H1 (cell line): ENCODE results near the gene ARHGAP15. TPM values are rescaled to one million over a fixed set of nuclear protein-coding genes. Genes with fewer than 3 reads are reported as not detected.

Experiments used
- RFX5 ChIP-seq: IDR thresholded peaks from 2 replicates; pipeline ENCODE4 v1.6.1; 2011; ENCODE audit warnings: low read depth, low read length, improper control_type of control experiment, borderline replicate concordance
- SIX5 ChIP-seq: IDR thresholded peaks from 2 replicates; pipeline ENCODE4 v1.6.1; 2011; ENCODE audit warnings: mild to moderate bottlenecking, low read depth, low read length
- polyA plus RNA-seq, 7 experiments: library from polyadenylated mRNA; depleted of rRNA in 3 of 7; stranded (reverse) in 5 of 7; unstranded in 2 of 7; fragments of >200 nt in 5 of 7; fragments of 200-250 nt in 2 of 7; gene quantifications; 1 replicate in 5 of 7; 2 replicates in 1 of 7; 4 replicates in 1 of 7; pipeline versions ENCODE4 v1.2.1 to v1.2.3, GENCODE V29; 2011 to 2013; ENCODE audit warnings: missing spikeins in 2 of 7, mixed read lengths in 2 of 7
- total RNA-seq: library from RNA; stranded (reverse); fragmentation: NEBNext Ultra II Directional; extraction: Animal tissue kit (Norgen Biotek cat#: 25700); gene quantifications from 2 replicates; pipeline ENCODE4 v1.2.1, GENCODE V29; 2021

ARHGAP15 gene
- total and polyA plus RNA-seq, 2 of the 8 experiments (the other 6 are each of a cell fraction or from before 2014, with no cell fraction given), result not detected

DNA sequence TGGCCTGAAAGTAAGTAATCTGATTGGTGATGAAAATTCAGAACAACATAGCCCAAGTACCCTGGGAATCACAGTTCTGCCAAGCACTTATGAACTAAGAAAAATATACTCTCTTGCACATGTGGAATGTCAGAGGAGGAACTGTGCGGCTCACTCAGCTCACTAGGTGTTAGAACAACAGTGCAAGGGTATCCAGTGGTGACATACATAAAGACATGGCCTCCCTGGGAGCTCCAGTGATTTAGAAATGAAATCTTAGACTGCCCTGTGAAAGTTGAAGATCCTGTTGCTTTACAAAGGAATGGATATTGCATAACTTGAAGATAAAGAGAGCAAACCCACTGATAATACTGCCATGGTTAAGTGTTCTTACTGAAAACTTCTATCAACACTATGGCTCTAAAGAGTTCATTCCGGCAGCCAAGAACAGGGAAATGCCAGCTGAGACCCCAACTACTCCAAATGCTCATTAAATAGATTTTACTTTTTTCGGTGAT, 246.2 kb downstream of the ARHGAP15 start (continued):
- no peak for TF ChIP-seq RFX5
- no peak for TF ChIP-seq SIX5
- TF ChIP-seq, all 59 proteins: peak for 0
